Lower leg skin (tissue), 4 donors: Measurements from ENCODE around the gene ZNF608. TPM values are rescaled to one million over a fixed set of nuclear protein-coding genes. Genes with fewer than 3 reads are reported as not detected.

Source experiments
- DNase-seq, 2 donors: peaks; one replicate each; pipeline ENCODE4 v3.0.0-alpha.2; 2019; ENCODE audit warnings: low spot score in 2 of 2
- H3K4me3 ChIP-seq: fragments of 200-600 bp; sonication (generic); 2 replicates; pipeline ENCODE4 v1.5.1; 2017; ENCODE audit warnings: mild to moderate bottlenecking, low read depth; ENCODE audit not compliant: poor library complexity, severe bottlenecking
- CTCF ChIP-seq, 3 donors: fragments of 450-650 bp; IDR thresholded peaks; one replicate each; pipeline ENCODE4 v1.5.1; 2016; ENCODE audit warnings: antibody characterized with exemption in 3 of 3, mild to moderate bottlenecking in 3 of 3, moderate library complexity in 2 of 3
- POLR2A ChIP-seq, 2 donors: fragments of 450-650 bp; IDR thresholded peaks; one replicate each; pipeline ENCODE4 v1.6.1; 2016 to 2017; ENCODE audit warnings: antibody characterized with exemption in 2 of 2, mild to moderate bottlenecking in 1 of 2, moderate library complexity in 1 of 2
- WGBS, 2 donors: methylation state at CpG; one replicate each; pipeline ENCODE4 v1.1.5; 2018; 5-methylcytosine and 5-hydroxymethylcytosine counted together
- intact Hi-C: fragments of 100-400 bp; cut with DNase I; formaldehyde crosslinking; loops from one replicate; pipeline ENCODE4 v1.15.0; 2023; ENCODE audit warnings: low total_unique reads
- total RNA-seq, 4 donors: library from RNA; depleted of rRNA; stranded (reverse); fragments of >200 nt; gene quantifications; one replicate each; pipeline ENCODE4 v1.1.0, GENCODE V29; 2016

Gene ZNF608
- total RNA-seq, 4 donors from 2014 or later: 3.8 to 11.6 (median 6.7) TPM

DNA sequence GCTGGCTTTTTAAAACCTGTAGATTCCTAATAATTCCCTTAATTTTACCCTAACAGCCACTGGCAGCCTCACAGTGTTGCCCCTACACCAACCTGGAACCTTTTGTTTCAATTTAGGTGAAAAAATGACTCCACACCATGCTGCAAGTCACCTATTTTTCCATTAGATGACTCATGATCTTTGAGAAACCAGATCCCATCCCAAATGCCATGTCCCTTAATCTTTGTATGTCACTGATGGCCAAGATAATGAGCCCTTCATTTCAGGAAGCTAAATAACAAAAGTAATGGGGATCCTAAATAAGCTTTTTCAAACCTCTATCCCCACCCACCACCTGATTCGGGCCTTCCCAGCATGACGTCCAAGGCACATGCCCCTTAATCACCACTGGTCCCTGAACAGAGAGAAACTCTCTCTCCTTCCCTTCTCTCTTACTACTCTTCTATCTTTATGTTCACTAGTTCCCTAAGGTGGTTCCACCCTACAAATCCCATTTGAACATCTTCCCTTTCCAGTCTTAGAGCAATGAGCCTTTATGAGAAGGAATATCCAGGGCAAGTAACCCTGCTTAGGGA is 33.6 kb downstream of the ZNF608 start:
- no peak overlapping the region for H3K4me3 ChIP-seq
- intact Hi-C loops: no loop called here
- no peak for TF ChIP-seq CTCF (IDR thresholded peaks at IDR 0.05)
- no peak for DNase-seq
- 90 to 91% methylated on average over 2 of the region's 2 CpGs for WGBS, 2 donors

GRCh38 chr5:124708086-124708485 is 38.4 kb downstream of the ZNF608 start:
- no peak for DNase-seq
- 58 to 67% methylated on average over 3 of the region's 3 CpGs for WGBS, 2 donors
- intact Hi-C loops: no loop called here
- TF ChIP-seq POLR2A (IDR thresholded peaks at IDR 0.05) (no peak), CTCF (IDR thresholded peaks at IDR 0.05) (no peak)
- H3K4me3 ChIP-seq: no peak overlapping the region

GRCh38 chr5:124707520-124707919 is 38.9 kb downstream of the ZNF608 start:
- 61 to 79% methylated on average over 6 of the region's 6 CpGs for WGBS, 2 donors
- H3K4me3 ChIP-seq: no peak overlapping the region
- TF ChIP-seq CTCF (IDR thresholded peaks at IDR 0.05): no peak
- no peak for TF ChIP-seq POLR2A (IDR thresholded peaks at IDR 0.05)
- no peak for DNase-seq
- intact Hi-C loops: no loop called here

DNA sequence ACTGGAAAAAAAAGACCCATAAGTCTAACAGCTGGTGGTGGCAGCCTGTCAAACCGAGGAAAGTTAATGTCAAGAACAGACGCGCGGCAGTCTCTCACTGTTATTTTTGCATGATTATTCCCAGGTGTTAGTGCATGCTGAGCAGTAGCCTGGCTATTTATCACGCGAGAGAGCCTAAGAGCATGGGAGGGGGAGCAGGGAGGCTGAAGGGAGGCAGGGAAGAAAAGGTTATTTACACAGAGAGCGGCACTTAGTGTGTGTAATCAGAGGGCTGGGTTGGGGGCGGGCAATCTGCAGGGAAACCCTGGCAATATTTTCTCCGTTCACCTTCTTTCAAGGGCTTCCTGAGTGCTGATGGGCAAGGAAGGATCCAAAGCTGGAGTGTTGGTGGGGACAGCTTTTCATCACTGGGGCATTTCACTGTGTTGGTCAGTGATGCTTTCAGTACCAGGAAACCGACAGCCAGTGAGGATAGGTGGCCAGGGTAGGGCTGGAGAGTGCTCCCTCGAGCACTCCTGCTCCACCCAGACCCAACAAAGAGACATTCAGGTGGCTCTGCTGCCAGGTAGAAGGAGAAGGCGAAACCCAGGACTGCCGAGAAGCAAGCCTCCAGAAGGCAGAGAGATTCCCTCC is 39.6 kb downstream of the ZNF608 start:
- no peak for DNase-seq
- no peak for TF ChIP-seq POLR2A (IDR thresholded peaks at IDR 0.05)
- no peak for TF ChIP-seq CTCF (IDR thresholded peaks at IDR 0.05)
- intact Hi-C loops: no loop called here
- whole genome bisulfite sequencing, 2 donors: 49 to 51% methylated on average over 13 of the region's 13 CpGs
- H3K4me3 ChIP-seq: no peak overlapping the region

DNA sequence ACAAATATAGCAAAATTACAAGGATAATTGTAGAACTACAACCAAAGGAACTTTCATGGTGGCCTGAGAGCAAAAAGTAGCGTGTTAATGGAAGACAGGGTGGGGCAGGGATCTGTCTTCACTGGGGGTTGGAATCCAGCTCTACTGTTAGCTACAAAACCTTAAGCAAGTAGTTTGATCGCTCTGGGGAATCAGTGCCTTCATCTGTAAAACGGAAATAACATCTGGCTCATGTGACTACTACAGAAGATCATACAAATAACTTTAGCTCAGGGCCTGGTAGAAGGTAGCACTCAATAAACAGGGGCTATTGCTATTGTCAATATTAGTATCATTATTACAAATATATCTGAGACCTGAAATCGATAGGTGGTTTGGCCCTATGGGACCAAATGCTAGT is 40.4 kb downstream of the ZNF608 start:
- DNase-seq: no peak
- no peak for TF ChIP-seq POLR2A (IDR thresholded peaks at IDR 0.05)
- no peak for TF ChIP-seq CTCF (IDR thresholded peaks at IDR 0.05)
- no peak overlapping the region for H3K4me3 ChIP-seq
- 66 to 87% methylated on average over 4 of the region's 4 CpGs for WGBS, 2 donors
- intact Hi-C loops: no loop called here

- TF ChIP-seq POLR2A (IDR thresholded peaks at IDR 0.05) (no peak), CTCF (IDR thresholded peaks at IDR 0.05) (no peak)
- DNase-seq: no peak
- 88 to 94% methylated on average over 2 of the region's 2 CpGs for WGBS, 2 donors
- intact Hi-C loops: no loop called here
- H3K4me3 ChIP-seq: no peak overlapping the region
Observed at GRCh38 chr5:124705577-124705976, 40.9 kb downstream of the ZNF608 start.
